Suprapubic skin (tissue), 4 donors: Measurements from ENCODE around the gene LCN15.
"Not testable (repeated sequence)": the region's sequence is repeated elsewhere in the genome, so short reads cannot be mapped to it uniquely, and the experiment has no call there.

Experiments
- EP300 ChIP-seq: sonication (generic); formaldehyde crosslinking; IDR thresholded peaks from one replicate; pipeline ENCODE4 v1.6.1; 2017; ENCODE audit warnings: antibody characterized with exemption
- POLR2AphosphoS5 ChIP-seq, 3 donors: sonication (generic); formaldehyde crosslinking; IDR thresholded peaks; one replicate each; pipeline ENCODE4 v1.6.1; 2017; ENCODE audit warnings: antibody characterized with exemption in 3 of 3
- TF ChIP-seq, protein P1 (sequence below), 2 donors: fragments of 200-600 bp in 1 of 2; fragments of 450-650 bp in 1 of 2; sonication (generic) in 1 of 2; IDR thresholded peaks; one replicate each; pipeline ENCODE4 v1.5.1; 2016 to 2019; ENCODE audit warnings: antibody characterized with exemption in 2 of 2, mild to moderate bottlenecking in 1 of 2, moderate library complexity in 1 of 2

- TF ChIP-seq, protein P1, sequence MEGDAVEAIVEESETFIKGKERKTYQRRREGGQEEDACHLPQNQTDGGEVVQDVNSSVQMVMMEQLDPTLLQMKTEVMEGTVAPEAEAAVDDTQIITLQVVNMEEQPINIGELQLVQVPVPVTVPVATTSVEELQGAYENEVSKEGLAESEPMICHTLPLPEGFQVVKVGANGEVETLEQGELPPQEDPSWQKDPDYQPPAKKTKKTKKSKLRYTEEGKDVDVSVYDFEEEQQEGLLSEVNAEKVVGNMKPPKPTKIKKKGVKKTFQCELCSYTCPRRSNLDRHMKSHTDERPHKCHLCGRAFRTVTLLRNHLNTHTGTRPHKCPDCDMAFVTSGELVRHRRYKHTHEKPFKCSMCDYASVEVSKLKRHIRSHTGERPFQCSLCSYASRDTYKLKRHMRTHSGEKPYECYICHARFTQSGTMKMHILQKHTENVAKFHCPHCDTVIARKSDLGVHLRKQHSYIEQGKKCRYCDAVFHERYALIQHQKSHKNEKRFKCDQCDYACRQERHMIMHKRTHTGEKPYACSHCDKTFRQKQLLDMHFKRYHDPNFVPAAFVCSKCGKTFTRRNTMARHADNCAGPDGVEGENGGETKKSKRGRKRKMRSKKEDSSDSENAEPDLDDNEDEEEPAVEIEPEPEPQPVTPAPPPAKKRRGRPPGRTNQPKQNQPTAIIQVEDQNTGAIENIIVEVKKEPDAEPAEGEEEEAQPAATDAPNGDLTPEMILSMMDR (IDR thresholded peaks at IDR 0.05), result not testable (repeated sequence)
- not testable (repeated sequence) for TF ChIP-seq POLR2AphosphoS5 (IDR thresholded peaks at IDR 0.05); EP300
Measured at GRCh38 chr9:136786983-136787382, 22.7 kb upstream of the LCN15 start.
